Activated CD8-positive, alpha-beta memory T cell treated with anti-CD3 and anti-CD28 coated beads, Interleukin-2, amount 10 ng/mL, durations not matched to agents 7 days and 5 days (primary cell): ENCODE measurements around the gene PSORS1C1. TPM values are rescaled to one million over a fixed set of nuclear protein-coding genes. Genes with fewer than 3 reads are reported as not detected.
"Not testable (repeated sequence)": the region's sequence is repeated elsewhere in the genome, so short reads cannot be mapped to it uniquely, and the experiment has no call there.

Experiments
- ATAC-seq: fragments of 150-1000 bp; cut with Tn5 transposase; one replicate; pipeline ENCODE4 v1.10.0; 2021; ENCODE audit warnings: moderate library complexity
- CTCF ChIA-PET: fragments of 350-600 bp; sonication (Branson Sonifier 250); formaldehyde crosslinking; loops from one replicate; lab custom pipeline; 2021; ENCODE audit warnings: antibody characterized with exemption; lab: Charles Lee
- DNase-seq: peaks from one replicate; pipeline ENCODE4 v3.0.0-alpha.2; 2020
- H3K27ac Mint-ChIP-seq: one replicate; pipeline ENCODE4 v1.8.0; 2021; ENCODE audit warnings: mild to moderate bottlenecking, mixed read lengths
- H3K27me3 Mint-ChIP-seq: one replicate; pipeline ENCODE4 v1.8.0; 2021; ENCODE audit warnings: mixed read lengths
- H3K36me3 Mint-ChIP-seq: one replicate; pipeline ENCODE4 v1.8.0; 2021; ENCODE audit warnings: mild to moderate bottlenecking, mixed read lengths
- H3K4me1 Mint-ChIP-seq: one replicate; pipeline ENCODE4 v1.8.0; 2021; ENCODE audit warnings: mixed read lengths
- H3K4me3 Mint-ChIP-seq: one replicate; pipeline ENCODE4 v1.8.0; 2021; ENCODE audit warnings: mild to moderate bottlenecking, moderate library complexity, mixed read lengths
- H3K9me3 Mint-ChIP-seq: one replicate; pipeline ENCODE4 v1.8.0; 2022; ENCODE audit warnings: low read depth, mixed read lengths
- total RNA-seq, 2 experiments: library from RNA; stranded (reverse); gene quantifications; one replicate each; pipeline ENCODE4 v1.2.3, GENCODE V29; 2021

PSORS1C1 gene
- total RNA-seq, 2 experiments from 2014 or later = 0.26 TPM; not detected in 1

- Mint-ChIP-seq H3K4me1 (peaks cover 5% of the 10 kb centered on the region), H3K36me3 (peaks cover 2% of the 10 kb centered on the region), H3K4me3 (no peak overlapping the region), H3K27me3 (no peaks in the 10 kb centered on the region), H3K27ac (no peak overlapping the region), H3K9me3 (no peaks in the 10 kb centered on the region)
- ATAC-seq (no peak), DNase-seq (no peak)
- CTCF ChIA-PET = interaction anchor here (1.2 kb wide), 1 partner anchor 39 kb away, joined by 3 read pairs; no protein-coding TSS in a partner anchor
These were observed 56.5 kb downstream of the PSORS1C1 start for GRCh38 chr6:31170987-31171671.

- Mint-ChIP-seq H3K9me3 (no peaks in the 10 kb centered on the region), H3K27ac (no peak overlapping the region), H3K27me3 (no peaks in the 10 kb centered on the region), H3K4me1 (peaks cover 6% of the 10 kb centered on the region), H3K36me3 (no peaks in the 10 kb centered on the region), H3K4me3 (no peak overlapping the region)
- CTCF ChIA-PET = interaction anchor here (1.2 kb wide), 1 partner anchor 40 kb away, joined by 3 read pairs; no protein-coding TSS in a partner anchor
- ATAC-seq (no peak), DNase-seq (no peak)
These were observed 57.6 kb downstream of the PSORS1C1 start for GRCh38 chr6:31171931-31172905.

GRCh38 chr6:31172973-31173384, 58.4 kb downstream of the PSORS1C1 start:
- Mint-ChIP-seq H3K27ac (no peak overlapping the region), H3K9me3 (no peaks in the 10 kb centered on the region)
- no peak for ATAC-seq

GRCh38 chr6:31173406-31173805, 58.8 kb downstream of the PSORS1C1 start:
- Mint-ChIP-seq H3K4me1 (peaks cover 14% of the 10 kb centered on the region), H3K4me3 (no peak overlapping the region), H3K27me3 (no peaks in the 10 kb centered on the region), H3K36me3 (no peaks in the 10 kb centered on the region), H3K27ac (no peak overlapping the region), H3K9me3 (no peaks in the 10 kb centered on the region)
- DNase-seq (no peak), ATAC-seq (no peak)
- CTCF ChIA-PET = no interaction called here

More at GRCh38 chr6:31172973-31173384, 58.4 kb downstream of the PSORS1C1 start:
- no peak for DNase-seq
- Mint-ChIP-seq H3K27me3 (no peaks in the 10 kb centered on the region), H3K36me3 (no peaks in the 10 kb centered on the region), H3K4me3 (no peak overlapping the region), H3K4me1 (peaks cover 10% of the 10 kb centered on the region)
- CTCF ChIA-PET = no interaction called here

GRCh38 chr6:31174378-31174777, 59.8 kb downstream of the PSORS1C1 start:
- Mint-ChIP-seq H3K4me1 (peaks cover 24% of the 10 kb centered on the region), H3K36me3 (no peaks in the 10 kb centered on the region), H3K27ac (no peak overlapping the region), H3K4me3 (no peak overlapping the region), H3K9me3 (no peaks in the 10 kb centered on the region), H3K27me3 (no peaks in the 10 kb centered on the region)
- DNase-seq (no peak), ATAC-seq (no peak)
- CTCF ChIA-PET = no interaction called here

GRCh38 chr6:31175971-31176370, 61.4 kb downstream of the PSORS1C1 start:
- no peaks in the 10 kb centered on the region for H3K36me3 Mint-ChIP-seq
- H3K27ac Mint-ChIP-seq = no peak overlapping the region
- H3K27me3 Mint-ChIP-seq = no peaks in the 10 kb centered on the region
- DNase-seq (no peak), ATAC-seq (no peak)
- H3K4me1 Mint-ChIP-seq = peaks cover 28% of the 10 kb centered on the region
- CTCF ChIA-PET = interaction anchor here (1.1 kb wide), 1 partner anchor 17 kb away, joined by 5 read pairs; no protein-coding TSS in a partner anchor
- H3K4me3 Mint-ChIP-seq = no peak overlapping the region
- H3K9me3 Mint-ChIP-seq = no peaks in the 10 kb centered on the region

- H3K4me3 Mint-ChIP-seq = no peak overlapping the region
- no peaks in the 10 kb centered on the region for H3K36me3 Mint-ChIP-seq
- H3K27ac Mint-ChIP-seq = peak overlapping the region; percentile 2
These were observed 63.8 kb downstream of the PSORS1C1 start for GRCh38 chr6:31178143-31179041.

GRCh38 chr6:31179042-31179386, 64.4 kb downstream of the PSORS1C1 start:
- DNase-seq (no peak), ATAC-seq (no peak)
- Mint-ChIP-seq H3K4me3 (no peak overlapping the region), H3K36me3 (no peaks in the 10 kb centered on the region), H3K27me3 (no peaks in the 10 kb centered on the region), H3K9me3 (no peaks in the 10 kb centered on the region), H3K27ac (no peak overlapping the region), H3K4me1 (peaks cover 28% of the 10 kb centered on the region)
- CTCF ChIA-PET = no interaction called here

More at GRCh38 chr6:31178143-31179041, 63.8 kb downstream of the PSORS1C1 start:
- peak; percentile 38 for ATAC-seq
- CTCF ChIA-PET = interaction anchor here (1.0 kb wide), 1 partner anchor 41 kb away, joined by 4 read pairs; no protein-coding TSS in a partner anchor
- Mint-ChIP-seq H3K27me3 (no peaks in the 10 kb centered on the region), H3K4me1 (peaks cover 28% of the 10 kb centered on the region), H3K9me3 (no peaks in the 10 kb centered on the region)
- no peak for DNase-seq

- Mint-ChIP-seq H3K4me1 (peaks cover 28% of the 10 kb centered on the region), H3K27me3 (no peaks in the 10 kb centered on the region), H3K4me3 (peak overlapping the region; percentile 77), H3K9me3 (no peaks in the 10 kb centered on the region), H3K27ac (no peak overlapping the region), H3K36me3 (no peaks in the 10 kb centered on the region)
- no peak for DNase-seq
- CTCF ChIA-PET = interaction anchor here (1.2 kb wide), 1 partner anchor 187 kb away, joined by 4 read pairs; no protein-coding TSS in a partner anchor
- no peak for ATAC-seq
These were observed 65.3 kb downstream of the PSORS1C1 start for GRCh38 chr6:31179896-31180295.

GRCh38 chr6:31180500-31180899, 65.9 kb downstream of the PSORS1C1 start:
- Mint-ChIP-seq H3K9me3 (no peaks in the 10 kb centered on the region), H3K4me3 (peak overlapping the region; percentile 77), H3K27me3 (no peaks in the 10 kb centered on the region), H3K27ac (peak overlapping the region; percentile 73), H3K4me1 (peaks cover 31% of the 10 kb centered on the region), H3K36me3 (no peaks in the 10 kb centered on the region)
- CTCF ChIA-PET = interaction anchor here (1.2 to 1.3 kb wide), 3 partner anchors 12 to 186 kb away, joined by 4 to 6 read pairs (median 4); no protein-coding TSS in a partner anchor
- ATAC-seq (peak; percentile 98), DNase-seq (peak; percentile 79)

- H3K27me3 Mint-ChIP-seq, H3K36me3 Mint-ChIP-seq, DNase-seq, ATAC-seq, H3K27ac Mint-ChIP-seq, H3K9me3 Mint-ChIP-seq, H3K4me3 Mint-ChIP-seq: not testable (repeated sequence)
- peaks cover 35% of the 10 kb centered on the region for H3K4me1 Mint-ChIP-seq
- CTCF ChIA-PET = interaction anchor here (1.1 kb wide), 1 partner anchor 11 kb away, joined by 3 read pairs; no protein-coding TSS in a partner anchor
These were observed 68.7 kb downstream of the PSORS1C1 start for GRCh38 chr6:31183287-31183686.

- not testable (repeated sequence) for ATAC-seq, H3K4me3 Mint-ChIP-seq, DNase-seq, H3K27me3 Mint-ChIP-seq, H3K36me3 Mint-ChIP-seq, H3K27ac Mint-ChIP-seq, H3K9me3 Mint-ChIP-seq
- CTCF ChIA-PET = interaction anchor here (0.9 kb wide), 1 partner anchor 183 kb away, joined by 4 read pairs; no protein-coding TSS in a partner anchor
- H3K4me1 Mint-ChIP-seq = peaks cover 30% of the 10 kb centered on the region
These were observed 69.3 kb downstream of the PSORS1C1 start for GRCh38 chr6:31183859-31184258.
